ENCODE measurements around the gene TBCEL.

- TF ChIP-seq CTCF (IDR thresholded peaks at IDR 0.05; ENCODE audit: low read length) (no peak), EZH2phosphoT487 (IDR thresholded peaks at IDR 0.05; ENCODE audit: low read length) (no peak), EZH2 (optimal IDR thresholded peaks at IDR 0.05; ENCODE audit: low read depth, low read length) (no peak)
These were observed 89.7 kb downstream of the TBCEL start for GRCh38 chr11:121113611-121114010.
